NCI-H69 (cell line): Measurements from ENCODE around the gene DISC1.

Experiments
- DNase-seq: peaks from one replicate; lab custom pipeline; 2025; lab: John Stamatoyannopoulos, UW

The DISC1 gene

GRCh38 chr1:232044728-232045127 lies 418.1 kb downstream of the DISC1 start:
- no peak for DNase-seq

- peak; percentile 29 for DNase-seq
These were observed 418.8 kb downstream of the DISC1 start for GRCh38 chr1:232045139-232045994.

- no peak for DNase-seq
These were observed 420.1 kb downstream of the DISC1 start for GRCh38 chr1:232046451-232047306.

- peak; percentile 5 for DNase-seq
These were observed 420.9 kb downstream of the DISC1 start for GRCh38 chr1:232047473-232047872.

GRCh38 chr1:232048481-232048880 lies 421.9 kb downstream of the DISC1 start:
- DNase-seq: no peak

- no peak for DNase-seq
These were observed 422.7 kb downstream of the DISC1 start for GRCh38 chr1:232049335-232049734.

GRCh38 chr1:232057217-232057895 lies 430.8 kb downstream of the DISC1 start:
- peak; percentile 77 for DNase-seq

- DNase-seq: no peak
These were observed 431.3 kb downstream of the DISC1 start for GRCh38 chr1:232057896-232058274.

- peak; percentile 72 for DNase-seq
These were observed 433.3 kb downstream of the DISC1 start for GRCh38 chr1:232059726-232060374.

- no peak for DNase-seq
These were observed 436.4 kb downstream of the DISC1 start for GRCh38 chr1:232062967-232063366.

GRCh38 chr1:232066521-232066920 lies 439.9 kb downstream of the DISC1 start:
- DNase-seq: no peak

GRCh38 chr1:232074265-232074664 lies 447.7 kb downstream of the DISC1 start:
- no peak for DNase-seq

- no peak for DNase-seq
These were observed 451.2 kb downstream of the DISC1 start for GRCh38 chr1:232077809-232078208.

GRCh38 chr1:232084584-232085223 lies 458.1 kb downstream of the DISC1 start:
- no peak for DNase-seq

- no peak for DNase-seq
These were observed 464.2 kb downstream of the DISC1 start for GRCh38 chr1:232090816-232091215.
